ENCODE measurements around the gene RFX3.

RFX3 gene

DNA sequence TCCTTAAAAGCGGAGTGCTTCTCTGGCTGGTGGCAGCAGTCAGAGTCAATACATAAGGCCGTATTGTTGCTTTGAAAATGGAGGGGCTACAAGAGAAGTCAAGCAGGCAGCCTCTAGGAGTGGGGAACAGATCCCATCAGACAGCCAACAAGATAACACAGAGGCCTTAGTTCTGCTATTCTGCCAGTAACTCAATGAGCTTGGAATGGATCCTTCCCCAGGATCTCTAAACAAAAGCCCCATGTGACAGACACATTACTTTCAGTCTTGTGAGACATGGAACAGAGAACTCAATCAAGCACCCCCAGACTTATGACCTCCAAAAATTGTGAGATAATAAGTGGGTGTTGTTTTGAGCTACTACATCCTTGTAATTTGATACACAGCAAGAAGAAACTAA lies 158.6 kb downstream of the RFX3 start:
- H3K4me3 ChIP-seq (ENCODE audit: low read depth, low read length) = no peak overlapping the region

DNA sequence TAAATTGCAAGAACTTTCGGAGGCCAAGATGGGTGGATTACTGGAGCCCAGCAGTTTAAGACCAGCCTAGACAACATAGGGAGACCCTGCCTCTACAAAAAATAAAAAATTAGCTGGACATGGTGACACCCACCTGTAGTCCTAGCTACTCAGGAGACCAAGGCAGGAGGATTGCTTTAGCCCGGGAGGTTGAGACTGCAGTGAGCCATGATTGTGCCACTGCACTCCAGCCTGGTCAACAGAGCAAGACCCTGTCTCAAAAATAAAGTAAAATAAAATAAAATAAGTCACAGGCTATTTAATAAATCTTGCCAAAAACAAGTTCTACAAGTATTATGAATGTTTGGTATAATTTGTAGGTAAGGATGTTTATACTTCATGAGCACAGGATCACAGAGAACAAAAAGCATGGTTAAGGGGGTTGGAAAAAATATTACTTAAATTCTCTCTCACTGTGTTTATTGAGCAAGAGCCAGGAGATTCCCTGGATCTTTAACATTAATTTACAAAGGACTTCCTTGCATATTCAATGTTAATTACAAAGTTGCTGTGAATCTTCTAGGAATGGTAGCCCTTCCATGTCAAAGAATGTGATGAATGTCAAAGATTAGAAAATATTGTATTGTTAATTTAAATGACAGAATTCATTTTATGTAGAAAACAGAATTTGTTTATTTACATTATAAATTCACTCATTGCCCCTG lies 164.0 kb downstream of the RFX3 start:
- DNase-seq (ENCODE audit: low read depth) = no peak
- TF ChIP-seq, protein P1, sequence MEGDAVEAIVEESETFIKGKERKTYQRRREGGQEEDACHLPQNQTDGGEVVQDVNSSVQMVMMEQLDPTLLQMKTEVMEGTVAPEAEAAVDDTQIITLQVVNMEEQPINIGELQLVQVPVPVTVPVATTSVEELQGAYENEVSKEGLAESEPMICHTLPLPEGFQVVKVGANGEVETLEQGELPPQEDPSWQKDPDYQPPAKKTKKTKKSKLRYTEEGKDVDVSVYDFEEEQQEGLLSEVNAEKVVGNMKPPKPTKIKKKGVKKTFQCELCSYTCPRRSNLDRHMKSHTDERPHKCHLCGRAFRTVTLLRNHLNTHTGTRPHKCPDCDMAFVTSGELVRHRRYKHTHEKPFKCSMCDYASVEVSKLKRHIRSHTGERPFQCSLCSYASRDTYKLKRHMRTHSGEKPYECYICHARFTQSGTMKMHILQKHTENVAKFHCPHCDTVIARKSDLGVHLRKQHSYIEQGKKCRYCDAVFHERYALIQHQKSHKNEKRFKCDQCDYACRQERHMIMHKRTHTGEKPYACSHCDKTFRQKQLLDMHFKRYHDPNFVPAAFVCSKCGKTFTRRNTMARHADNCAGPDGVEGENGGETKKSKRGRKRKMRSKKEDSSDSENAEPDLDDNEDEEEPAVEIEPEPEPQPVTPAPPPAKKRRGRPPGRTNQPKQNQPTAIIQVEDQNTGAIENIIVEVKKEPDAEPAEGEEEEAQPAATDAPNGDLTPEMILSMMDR (conservative IDR thresholded peaks at IDR 0.05; ENCODE audit: low read depth, low read length) = no peak
- no peak overlapping the region for H3K4me3 ChIP-seq (ENCODE audit: low read depth, low read length)

More for the DNA sequence above, 158.6 kb downstream of the RFX3 start:
- TF ChIP-seq, protein P1 (conservative IDR thresholded peaks at IDR 0.05; ENCODE audit: low read depth, low read length) = no peak
- DNase-seq (ENCODE audit: low read depth) = no peak

DNA sequence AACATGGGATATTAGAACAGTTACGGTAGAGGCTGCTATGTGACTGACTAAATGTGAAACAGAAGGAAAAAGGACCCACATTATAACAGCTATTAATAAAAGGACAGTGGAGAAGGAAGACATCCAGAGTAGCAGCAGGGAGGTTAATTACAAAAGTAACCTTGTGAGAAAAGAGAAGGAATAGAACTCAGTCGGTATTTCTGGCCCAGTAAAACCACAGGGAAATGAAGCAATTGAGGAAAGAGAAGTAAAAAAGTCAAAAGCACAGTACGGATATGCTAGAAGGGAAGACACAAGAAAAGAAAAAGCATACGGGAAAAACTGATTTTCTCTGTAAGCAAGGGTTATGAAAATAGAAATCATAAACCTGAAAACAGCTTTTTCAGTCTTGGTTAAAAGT lies 164.7 kb downstream of the RFX3 start:
- TF ChIP-seq, protein P1 (conservative IDR thresholded peaks at IDR 0.05; ENCODE audit: low read depth, low read length) = no peak
- no peak overlapping the region for H3K4me3 ChIP-seq (ENCODE audit: low read depth, low read length)
- DNase-seq (ENCODE audit: low read depth) = no peak

DNA sequence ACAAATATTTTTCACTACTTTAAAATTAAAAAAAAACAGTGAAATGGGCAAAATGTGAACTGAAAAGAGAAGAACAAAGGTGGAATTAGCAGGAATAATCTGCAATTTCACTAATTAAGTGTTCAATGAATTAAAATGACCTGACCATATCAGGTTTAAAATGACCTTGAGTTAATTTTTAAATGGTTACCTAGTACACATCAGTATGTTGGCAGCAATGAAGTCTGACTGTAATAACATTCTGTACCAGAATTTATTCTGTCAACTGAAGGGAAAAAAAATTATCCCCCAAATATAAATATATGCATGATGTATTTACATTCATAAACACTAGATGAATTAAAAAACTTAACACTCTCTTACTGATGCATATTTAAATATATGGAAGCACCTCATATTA lies 165.6 kb downstream of the RFX3 start:
- no peak for DNase-seq (ENCODE audit: low read depth)
- TF ChIP-seq, protein P1 (conservative IDR thresholded peaks at IDR 0.05; ENCODE audit: low read depth, low read length) = no peak

DNA sequence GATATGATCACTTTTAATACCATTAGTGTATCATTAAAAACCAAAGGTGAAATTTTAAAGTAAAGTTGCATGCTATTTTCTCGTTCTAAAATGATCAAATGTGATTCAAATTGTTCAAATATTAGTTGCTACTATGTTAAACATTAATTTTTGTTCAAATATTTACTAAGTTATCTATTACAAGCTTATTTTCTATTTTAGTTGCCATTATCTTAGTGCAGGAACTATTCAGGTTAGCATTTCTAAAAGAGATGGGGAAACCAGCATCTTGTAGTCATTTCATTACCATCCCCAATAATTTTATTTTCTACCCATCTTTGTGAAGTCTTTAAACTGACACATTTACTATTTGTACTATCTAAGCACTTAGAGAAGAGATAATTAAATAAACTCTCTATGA lies 166.0 kb downstream of the RFX3 start:
- TF ChIP-seq, protein P1 (conservative IDR thresholded peaks at IDR 0.05; ENCODE audit: low read depth, low read length) = no peak
- H3K4me3 ChIP-seq (ENCODE audit: low read depth, low read length) = no peak overlapping the region
- no peak for DNase-seq (ENCODE audit: low read depth)

More for the DNA sequence above, 165.6 kb downstream of the RFX3 start:
- H3K4me3 ChIP-seq (ENCODE audit: low read depth, low read length) = no peak overlapping the region

DNA sequence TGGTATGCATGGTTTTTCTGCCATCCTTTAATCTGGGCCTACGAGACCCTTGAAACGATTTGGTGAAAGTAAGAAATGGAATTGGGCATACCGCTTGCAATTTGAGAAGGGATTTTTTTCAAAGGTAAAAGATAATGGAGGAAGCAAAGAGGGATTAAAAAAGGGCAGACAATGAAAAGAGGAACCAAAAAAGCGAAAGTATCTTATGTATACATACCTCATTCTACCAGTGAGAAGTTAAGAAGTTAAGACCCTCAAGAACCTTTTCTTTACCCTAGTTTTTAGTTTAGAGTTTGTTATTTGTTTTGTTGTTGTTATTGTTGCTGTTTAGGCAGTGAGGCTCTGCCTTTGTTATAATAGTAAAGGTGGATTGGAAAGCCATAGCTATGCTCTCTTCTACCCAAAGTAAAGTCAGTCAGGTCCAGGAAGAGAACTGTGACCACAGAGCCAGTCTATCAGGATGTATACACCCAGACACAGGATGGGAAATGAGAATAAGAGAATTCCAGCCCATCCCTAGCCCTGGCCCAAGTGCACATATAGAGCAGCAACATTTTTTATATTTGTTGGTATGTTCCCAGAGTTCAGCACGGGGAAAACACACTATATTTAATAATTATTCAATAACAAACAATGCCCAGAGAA lies 166.6 kb downstream of the RFX3 start:
- H3K4me3 ChIP-seq (ENCODE audit: low read depth, low read length) = no peak overlapping the region
- DNase-seq (ENCODE audit: low read depth) = no peak
- TF ChIP-seq, protein P1 (conservative IDR thresholded peaks at IDR 0.05; ENCODE audit: low read depth, low read length) = no peak

DNA sequence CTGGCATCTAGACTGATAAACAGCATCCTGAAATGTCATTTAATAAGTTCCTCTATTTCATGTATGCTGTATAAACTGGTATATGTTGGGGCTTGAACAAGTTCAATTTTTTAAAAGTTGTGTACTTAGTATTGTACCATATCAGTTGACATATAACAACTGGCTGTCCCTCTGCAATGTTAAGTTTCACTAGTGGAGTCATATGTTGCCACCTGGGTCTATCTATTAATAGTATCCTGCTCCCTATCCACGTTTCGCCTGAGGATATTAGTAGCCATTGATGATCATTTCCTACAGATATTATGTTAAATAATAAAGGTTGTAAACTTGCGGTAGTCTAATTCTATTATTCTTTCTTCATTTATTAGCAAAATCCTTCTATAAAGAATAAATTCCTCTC lies 177.6 kb downstream of the RFX3 start:
- no peak for DNase-seq (ENCODE audit: low read depth)
- H3K4me3 ChIP-seq (ENCODE audit: low read depth, low read length) = no peak overlapping the region
- TF ChIP-seq, protein P1 (conservative IDR thresholded peaks at IDR 0.05; ENCODE audit: low read depth, low read length) = no peak
